CD4-positive, alpha-beta T cell treated with Interleukin-4 for 1 hour (primary cell): ENCODE results near the gene CHI3L1.

ENCODE experiments used
- DNase-seq, 2 donors: peaks; one replicate each; pipeline ENCODE4 v3.0.0-alpha.2; 2020 to 2022

CHI3L1 gene

DNA sequence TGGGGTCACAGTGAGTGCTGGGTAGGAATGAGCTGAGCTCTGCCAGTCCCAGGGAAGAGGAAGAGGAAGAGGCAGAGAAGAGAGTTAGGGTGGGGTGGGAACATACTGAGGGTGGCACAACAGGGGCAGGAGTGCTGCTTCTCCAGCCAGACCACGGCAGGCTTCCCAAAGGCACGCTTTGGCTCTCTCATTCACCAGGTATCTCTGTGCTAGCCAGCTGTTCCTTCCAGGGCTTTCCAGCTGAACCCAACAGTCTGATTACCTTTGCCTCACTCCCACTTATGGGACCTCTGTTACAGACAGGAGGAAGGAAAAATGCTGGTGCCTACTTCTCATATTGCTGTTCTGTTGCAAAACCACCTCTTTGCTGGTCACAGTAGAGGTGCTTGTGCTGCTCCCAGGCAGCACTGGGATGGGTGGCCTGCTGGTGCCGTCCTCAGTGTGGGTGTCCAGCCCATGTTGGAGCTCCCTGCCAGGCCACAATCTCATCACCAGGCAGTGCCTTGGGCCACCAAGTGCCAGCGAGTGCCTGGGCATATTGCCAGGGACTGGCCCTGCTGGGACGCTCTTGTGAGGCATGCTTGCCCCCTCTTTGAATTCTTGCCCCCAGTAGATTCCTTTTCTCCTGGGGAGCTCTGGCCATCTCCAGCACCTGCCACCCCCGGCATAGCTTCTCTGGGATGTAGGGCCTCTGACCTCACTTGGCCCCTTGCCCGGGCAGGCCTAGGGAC, 56.8 kb downstream of the CHI3L1 start:
- DNase-seq: peak in 1 of 2 donors; percentile 10
